ENCODE results near the gene SLN.

Gene SLN

DNA sequence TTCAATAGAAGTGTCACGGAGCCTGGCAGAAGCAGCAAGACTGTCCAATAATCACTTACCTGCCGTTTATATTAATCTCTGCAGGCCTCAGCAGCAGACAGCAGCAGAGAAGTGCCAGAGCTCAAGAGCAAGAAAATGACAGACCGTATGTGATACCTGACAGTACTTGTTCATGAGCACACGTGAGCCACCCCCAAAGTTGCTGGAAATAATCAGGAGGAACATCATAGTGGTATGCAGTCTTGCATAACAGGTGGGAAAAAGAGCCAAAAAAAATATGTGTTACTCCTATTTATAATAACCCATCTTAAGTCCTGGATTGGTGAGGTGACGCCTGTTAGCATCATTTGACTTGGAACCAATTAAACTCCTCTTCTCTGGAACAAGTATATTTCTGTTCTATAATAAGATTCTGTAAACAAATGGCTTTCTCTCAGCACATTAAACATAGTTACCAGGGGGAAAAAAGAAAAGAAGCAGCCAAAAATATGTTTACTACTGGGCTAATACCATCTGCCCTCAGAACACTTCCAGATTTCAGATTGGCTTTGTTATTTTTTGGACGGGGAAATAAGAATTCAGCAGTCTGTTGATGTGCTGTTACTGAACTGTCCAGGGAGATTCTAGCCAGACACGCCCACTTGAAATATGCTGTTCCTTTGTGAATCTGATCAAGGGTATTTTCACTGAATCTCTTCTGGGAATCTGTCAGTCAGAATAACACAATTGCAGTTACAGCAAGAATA is 7.9 kb upstream of the SLN start:
- no peak for DNase-seq (ENCODE audit: low read depth in 2 of 2)

DNA sequence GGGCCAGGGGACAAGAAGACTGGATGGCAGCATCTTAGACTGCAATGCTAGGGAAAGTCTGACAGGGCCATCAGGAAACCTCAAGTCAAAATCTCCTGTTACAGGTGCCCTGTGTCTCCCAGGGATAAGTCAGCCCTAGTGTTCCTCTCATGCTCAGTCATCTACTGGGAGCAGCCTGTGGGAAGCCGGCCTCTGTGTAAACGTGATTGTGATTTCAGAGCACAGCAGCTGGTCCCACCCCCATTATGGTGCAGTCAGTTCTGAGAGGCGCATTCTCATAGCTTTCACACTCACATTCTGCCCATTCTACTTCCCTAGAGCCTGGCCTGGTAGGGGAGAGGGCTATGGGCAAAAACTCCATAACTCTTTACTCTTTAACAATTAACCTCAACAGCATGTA is 7.2 kb upstream of the SLN start:
- DNase-seq (ENCODE audit: low read depth in 2 of 2), result no peak

DNA sequence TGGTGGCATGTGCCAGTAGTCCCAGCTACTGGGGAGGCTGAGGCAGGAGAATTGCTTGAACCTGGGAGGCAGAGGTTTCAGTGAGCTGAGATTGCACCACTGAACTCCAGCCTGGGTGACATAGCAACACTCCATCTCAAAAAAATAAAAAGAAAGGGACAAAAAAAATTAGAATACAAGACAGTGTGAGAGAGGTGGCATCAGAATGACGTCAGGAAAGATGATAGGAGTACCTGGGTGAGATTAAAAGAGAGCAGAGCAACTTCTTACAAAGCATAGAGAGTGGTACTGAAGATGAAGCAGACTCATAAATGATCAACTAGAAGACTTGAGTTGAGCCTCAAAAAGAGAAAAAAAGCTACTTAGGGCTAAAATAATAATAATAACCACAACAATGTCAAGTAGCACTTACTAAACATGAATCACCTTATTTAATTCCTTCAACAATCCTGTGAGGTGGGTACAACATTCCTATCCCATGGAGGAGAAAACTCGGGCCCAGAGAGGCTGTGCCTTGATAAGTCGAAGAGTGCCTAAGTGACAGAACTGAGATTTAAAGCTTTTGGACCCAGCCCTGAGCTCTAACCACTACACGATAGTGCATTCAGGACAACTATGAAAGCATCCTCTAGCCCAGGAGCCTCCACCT is 5.2 kb upstream of the SLN start:
- DNase-seq (ENCODE audit: low read depth in 2 of 2), result no peak

DNA sequence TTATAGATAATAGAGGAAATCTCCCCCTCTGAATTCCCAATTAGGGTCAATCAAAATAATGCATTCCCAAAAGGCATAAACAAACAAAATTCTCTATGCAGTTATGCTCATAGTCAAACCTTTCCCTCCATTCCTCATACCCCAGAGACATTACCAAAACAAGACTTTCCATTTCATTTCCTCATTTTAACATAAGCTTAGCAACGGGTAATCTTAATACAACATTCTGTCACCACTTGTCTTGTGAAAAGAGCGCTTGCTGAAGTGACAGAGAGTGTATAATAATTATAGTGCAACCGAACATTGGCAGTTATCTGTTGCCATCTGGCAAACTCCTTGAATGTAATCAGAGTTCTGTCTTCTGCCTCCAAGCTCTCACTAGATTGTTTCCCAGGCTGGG is 1.2 kb upstream of the SLN start:
- DNase-seq (ENCODE audit: low read depth in 2 of 2), result no peak

DNA sequence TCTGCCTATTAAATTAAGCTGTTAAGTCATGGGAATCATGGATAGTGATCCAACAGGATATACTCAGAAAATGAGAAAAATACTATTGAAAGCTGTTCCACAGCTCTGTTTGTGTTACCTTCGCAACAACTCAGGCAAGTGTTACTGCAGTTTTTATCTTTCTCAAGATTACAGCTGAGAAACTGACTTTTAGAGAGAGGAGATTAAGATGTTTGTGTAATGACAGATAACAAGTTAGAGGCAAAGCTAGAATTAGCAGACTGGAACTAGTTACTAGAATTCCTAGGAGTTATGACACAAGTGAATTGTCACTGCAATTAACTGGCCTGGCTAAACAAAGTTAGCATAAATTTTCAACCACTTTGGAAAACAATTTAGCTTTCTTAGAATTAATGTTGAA is 1.6 kb downstream of the SLN start:
- DNase-seq (ENCODE audit: low read depth in 2 of 2), result no peak

DNA sequence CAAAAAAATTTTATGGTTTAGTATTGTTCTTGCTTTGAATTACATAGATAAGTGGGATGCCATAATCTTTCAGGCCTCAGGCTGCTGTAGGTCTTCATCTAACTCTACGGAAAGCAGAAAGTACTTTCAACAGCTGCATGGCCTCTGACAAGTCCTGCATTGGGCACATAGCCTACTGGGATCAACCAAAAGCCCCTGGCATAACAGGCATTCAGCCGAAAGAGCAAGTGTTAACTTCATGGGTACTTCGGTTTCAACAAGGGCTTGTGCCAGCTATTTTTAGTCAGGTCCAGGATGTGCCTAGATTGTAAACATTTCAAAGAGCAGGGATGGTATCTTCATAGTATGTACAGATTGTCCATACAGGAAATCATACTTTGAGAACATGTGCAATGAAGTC is 3.1 kb downstream of the SLN start:
- DNase-seq (ENCODE audit: low read depth in 2 of 2), result no peak

DNA sequence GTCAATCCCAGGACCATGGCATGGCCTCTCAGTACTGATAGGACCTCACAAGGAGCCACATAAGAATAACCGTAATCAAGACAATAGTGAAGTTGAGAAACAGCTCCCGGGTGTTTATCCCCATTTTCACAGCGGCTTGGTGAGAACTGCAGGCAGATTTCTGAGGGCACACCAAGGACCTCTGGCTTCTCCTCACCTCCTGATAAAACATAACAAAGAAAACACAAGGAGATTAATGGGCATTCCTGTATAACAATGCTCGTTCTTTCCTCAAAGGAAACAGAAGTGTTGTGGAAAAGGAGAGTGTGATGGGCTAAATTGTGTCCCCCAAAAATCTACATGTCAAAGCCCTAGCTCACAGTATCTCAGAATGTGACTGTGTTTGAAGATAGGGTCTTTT is 4.0 kb downstream of the SLN start:
- DNase-seq (ENCODE audit: low read depth in 2 of 2), result no peak

DNA sequence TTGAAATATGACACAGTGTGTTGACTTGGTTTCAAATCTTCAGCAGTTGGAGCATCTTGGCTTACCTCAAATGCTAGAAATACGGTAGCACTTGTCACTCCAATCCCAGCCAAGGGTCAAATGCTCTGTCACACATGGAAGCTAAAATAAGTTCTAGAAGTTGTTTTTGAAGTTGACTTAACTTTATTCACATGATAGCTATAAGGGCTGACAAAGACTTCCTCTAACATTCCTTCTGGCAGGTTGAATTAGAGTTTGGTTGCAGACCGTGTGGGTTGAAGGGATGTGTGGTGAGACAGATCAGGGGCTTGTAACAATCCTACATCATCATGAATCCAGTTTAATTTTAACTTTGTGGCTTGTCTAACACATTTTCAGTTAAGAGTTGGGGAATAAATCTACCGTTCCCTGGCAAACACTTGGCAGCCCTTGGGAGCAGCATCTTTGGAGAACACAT is 4.6 kb downstream of the SLN start:
- DNase-seq (ENCODE audit: low read depth in 2 of 2), result no peak

DNA sequence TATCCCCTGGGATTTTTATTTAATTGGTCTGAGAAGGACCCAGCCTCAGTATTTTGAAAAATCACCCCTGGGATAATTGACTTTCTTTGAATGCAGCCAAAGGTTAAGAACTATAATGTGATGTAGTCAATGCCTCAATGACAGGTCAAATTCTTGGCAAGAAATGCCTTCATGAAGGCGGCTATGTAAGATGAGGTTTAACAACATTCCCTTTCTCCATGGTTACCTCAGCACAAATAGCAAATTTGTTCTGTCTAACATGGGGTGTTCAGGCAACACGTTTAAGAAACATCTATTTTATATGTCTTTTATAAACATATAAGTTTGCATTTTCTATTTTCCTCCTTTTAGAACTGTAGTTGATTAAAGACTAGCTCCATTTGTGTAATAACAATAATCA is 5.3 kb downstream of the SLN start:
- no peak for DNase-seq (ENCODE audit: low read depth in 2 of 2)

DNA sequence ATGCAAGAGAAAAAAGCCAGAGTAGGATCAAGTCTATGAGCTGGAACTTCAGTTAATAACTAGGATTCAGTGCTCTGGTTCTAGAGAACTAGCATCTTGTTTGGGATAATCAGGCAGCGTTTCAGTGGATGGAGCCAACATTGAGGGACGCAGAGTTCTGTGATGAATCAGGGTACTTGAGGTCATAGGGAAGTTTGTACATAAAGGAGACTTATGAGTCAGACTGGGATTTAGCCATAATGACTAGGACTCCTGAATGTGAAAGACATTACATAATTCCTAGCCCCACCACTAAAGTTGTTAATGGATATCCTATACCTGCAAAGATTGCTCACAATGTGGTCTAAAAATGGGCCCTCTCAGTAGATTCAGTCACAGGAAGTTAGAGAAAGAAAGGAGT is 6.8 kb downstream of the SLN start:
- no peak for DNase-seq (ENCODE audit: low read depth in 2 of 2)

DNA sequence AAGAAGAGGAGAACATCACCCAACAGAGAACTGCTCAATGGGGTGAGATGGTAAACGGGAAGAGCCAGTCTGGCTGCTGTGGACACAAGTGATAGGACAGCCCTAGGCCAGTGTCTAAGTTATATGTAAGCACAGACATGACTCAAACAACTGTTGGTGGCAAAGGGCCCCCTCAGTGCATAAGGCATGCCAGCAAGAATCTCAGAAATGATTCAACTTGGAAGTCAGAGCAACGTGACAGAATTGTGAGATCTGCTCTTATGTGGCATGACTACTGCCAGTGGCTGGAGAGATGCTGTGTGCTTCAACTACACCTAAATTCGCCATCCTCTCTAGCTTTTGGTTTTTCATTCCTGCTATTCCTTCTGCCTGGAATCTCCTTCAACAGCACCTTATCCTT is 7.4 kb downstream of the SLN start:
- no peak for DNase-seq (ENCODE audit: low read depth in 2 of 2)

DNA sequence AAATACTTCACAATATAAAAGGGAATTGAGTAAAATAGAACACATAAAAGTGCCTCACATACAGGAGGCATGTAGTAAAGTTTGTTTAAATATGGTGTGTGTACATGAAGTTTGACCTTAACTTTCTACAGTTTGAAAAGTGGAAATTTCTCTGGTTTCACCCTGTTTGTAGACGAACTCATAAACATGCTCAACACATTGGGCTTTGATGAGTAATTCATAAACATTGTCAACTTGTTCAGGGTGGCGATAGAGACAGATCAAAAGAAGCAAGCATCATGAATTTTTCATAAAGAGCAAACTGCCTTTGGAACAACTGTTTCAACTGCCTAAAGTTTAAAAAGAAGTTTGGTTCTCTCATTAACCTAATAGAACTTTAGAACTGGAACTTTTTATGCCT is 9.1 kb downstream of the SLN start:
- no peak for DNase-seq (ENCODE audit: low read depth in 2 of 2)

DNA sequence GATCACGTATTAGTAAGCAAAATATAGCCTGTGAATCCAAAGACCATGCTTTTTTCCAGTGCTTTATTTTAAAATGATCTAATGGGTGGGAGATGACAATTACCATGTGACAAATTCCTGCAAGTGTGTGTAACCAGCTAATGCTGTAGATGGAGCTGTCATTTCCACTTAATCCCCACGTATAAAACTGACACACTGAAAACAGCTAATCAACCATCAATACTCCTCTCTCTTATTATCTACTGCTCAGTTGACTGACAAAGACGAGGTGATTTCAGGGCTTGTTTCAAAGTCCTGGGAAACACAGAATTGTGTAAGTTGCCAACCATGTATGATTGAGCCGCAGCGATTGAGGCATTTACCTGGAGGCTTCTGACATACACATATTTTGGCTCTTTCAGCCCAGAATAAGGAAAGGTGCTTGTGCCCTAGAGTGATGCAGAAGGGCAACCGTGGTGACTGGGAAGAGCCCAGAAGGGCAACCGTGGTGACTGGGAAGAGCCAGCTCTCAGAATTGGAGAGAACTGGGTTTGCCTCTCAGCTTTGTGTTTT is 9.7 kb downstream of the SLN start:
- no peak for DNase-seq (ENCODE audit: low read depth in 2 of 2)

DNA sequence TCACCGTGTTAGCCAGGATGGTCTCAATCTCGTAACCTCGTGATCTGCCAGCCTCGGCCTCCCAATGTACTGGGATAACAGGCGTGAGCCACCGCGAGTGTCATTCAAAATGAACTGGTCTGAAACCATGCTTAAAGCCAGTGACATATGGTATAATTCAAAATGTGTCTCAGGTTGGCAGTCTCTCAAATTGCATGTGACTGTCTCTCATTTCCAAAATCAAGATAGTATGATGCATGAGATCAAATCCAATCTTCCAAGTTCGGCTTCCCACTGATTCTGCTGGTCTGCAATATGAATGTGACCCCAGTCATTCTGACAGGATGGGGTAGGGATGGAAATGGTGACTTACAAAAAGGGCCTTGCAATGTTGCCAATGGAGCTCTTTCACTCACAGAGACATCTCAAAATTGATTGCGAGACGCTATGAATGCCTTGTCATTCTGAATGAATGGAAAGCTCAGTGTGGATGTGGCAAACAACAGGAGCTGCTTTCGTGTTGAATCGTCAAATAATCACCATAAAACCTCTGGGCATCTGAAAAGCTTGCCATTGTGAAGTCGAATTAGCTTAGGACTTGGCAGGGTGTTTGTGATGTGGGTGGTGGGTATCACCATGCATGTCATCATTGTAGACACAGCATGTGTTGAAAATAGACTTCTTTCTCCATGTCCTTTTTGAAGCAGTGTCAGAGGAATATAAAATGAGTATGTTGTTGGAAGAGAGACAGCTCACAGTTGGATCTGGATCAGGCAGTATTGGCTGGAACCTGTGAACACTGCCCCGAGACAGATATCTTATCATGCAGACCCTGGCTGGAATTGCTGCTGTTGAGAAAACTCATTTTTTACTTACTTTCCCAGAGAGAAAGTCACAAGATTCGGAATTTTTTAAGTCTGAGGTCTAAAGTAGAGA is 12.2 kb downstream of the SLN start:
- no peak for DNase-seq (ENCODE audit: low read depth in 2 of 2)

DNA sequence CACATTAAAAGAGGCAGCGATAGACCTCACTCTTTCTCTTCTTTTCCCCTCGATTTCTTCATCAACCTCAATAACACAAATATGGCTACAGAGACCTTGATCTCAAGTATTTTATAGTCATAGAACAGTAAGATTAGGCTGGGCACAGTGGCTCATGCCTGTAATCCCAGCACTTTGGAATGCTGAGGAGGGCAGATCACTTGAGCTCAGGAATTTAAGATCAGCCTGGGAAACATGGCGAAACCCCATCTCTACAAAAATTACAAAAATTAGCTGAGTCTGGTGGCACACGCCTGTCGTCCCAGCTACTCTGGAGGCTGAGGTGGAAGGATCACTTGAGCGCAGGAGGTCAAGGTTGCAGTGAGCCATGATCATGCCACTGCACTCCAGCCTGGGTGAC is 14.6 kb downstream of the SLN start:
- DNase-seq (ENCODE audit: low read depth in 2 of 2), result no peak

DNA sequence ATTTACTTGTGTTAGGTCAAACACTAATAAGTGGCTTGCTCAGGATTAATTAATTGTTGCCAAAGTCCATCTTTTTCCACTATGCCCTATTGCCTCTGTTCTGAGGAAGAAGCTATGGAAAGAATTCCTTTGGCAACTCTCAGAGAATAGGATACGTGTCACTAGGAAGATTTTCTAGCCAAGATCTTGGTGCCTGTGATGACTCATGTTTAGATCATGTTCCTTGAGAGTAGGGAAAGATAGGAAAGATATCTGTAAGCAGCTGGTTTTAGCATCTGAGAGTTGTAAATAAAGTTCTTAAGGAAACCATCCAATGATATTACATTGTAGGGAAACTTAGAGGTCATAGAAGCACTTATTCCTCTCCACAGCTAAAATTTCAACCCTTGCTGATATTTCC is 15.7 kb downstream of the SLN start:
- DNase-seq (ENCODE audit: low read depth in 2 of 2), result no peak

DNA sequence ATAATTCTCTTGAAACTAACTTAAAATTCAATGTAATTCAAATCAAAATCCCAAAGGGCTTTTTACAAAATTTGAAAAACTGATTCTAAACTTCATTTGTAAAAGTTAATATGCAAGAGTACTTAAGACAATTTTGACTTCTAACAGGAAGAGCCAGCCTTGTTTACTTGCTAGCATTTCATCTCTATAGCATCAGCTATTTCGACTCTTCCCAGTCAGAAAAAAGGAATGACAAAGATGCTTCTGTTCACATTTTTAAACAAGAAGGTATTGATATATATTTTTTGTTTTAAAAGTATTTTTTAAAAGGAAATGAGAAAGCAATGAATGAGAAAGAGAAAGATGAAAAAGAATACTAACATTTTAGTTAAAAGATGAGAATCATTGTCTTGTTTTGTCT is 16.4 kb downstream of the SLN start:
- no peak for DNase-seq (ENCODE audit: low read depth in 2 of 2)

DNA sequence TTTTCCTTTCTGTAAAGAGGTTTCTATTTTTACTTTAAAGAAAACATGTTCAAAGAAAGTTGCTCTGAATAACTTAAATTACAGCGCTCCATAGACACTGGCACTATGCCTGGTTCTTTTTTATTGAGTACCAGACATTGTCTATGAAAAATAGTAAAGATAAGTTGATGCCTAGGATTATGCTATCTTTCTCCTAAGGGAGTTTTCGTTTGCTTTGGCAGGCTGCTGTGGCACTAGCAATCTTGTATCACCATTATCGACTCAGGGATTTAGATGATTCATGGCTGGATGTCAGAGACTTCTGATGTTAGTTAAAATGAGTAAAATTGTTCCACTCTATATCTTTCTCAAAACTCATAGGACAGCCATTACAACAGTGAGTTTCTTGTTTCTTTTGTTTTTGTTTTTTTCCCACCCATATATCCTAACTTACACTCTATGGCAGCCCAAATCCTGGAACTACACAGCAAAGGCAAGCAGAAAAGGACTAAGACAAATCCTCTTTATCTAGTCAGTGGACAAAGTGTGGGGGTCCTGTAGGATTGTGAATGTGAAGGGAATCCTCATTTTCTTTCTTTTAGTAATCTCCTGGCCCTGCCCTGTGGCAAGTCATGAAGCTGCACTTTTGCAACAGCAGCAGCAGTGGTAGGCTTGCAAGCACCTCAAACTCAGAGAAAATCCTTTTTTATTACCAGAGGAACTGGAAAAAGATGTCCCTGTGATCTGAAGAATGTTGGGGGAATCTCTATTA is 20.7 kb downstream of the SLN start:
- no peak for DNase-seq (ENCODE audit: low read depth in 2 of 2)

DNA sequence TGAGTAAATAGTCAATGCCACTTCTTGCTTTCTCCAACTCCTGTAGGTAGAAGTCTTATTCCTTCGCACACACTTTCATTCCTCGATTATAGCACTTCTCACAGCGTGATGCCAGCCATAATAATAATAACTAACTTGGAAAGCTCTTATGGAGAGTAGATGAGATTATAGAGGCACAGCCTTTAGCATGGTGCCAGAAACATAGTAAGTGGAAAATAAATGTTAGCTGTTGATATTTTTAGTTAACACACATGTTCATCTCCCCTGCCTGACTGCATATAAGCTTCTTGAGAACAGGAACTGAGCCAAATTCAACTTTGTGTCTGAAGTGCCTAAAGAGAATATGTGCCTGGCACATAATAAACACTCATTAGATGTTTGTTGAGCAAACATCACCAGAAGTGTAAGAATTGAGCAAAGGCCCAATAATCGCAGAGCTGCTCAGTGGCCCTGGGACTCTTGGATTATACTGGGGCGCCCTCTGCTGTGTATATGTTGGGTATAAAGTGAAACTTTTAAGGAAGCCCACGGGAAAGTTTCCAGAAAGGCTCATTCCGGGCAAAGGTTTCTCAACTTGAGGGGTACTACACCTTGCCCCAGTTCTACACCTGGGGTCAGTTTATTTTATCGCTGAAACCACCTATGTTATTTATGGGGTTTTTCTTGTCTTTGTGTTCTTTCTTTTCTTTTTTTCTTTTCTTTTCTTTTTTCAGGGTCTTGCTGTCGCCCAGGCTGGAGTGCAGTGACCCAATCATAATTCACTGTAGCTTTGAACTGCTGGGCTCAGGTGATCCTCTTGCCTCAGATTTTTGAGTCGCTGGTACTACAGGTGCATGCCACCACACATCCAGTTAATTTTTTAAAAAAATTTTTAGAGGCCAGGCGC is 22.3 kb downstream of the SLN start:
- DNase-seq (ENCODE audit: low read depth in 2 of 2), result peak in 1 of 2 donors; percentile 7

DNA sequence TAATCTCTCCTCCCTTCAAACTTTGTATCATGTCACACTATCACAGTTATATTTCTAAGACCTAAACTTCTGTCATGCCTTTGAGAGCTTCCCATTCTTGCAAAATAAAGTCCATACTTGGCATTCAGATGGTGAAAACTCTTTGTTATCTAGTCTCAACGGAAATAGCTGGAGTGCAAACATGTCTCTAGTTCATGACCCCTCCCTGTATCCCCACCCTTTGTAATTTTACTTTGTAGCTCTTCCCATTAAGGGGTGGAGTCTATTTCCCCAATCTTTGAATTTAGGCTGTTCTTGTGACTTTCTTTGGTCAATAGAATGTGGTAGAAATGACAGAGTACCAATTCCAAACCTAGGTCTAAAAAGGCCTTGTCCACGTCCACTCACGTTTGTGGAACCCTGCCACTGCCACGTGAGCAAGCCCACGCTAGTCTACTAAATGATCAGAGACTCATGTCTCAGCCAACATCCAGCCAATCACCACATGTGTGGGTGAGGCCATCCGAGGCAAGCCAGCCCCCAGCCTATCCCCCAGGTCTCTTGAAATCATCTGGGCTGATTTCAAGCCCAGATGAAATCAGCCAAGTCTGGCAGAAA is 23.4 kb downstream of the SLN start:
- no peak for DNase-seq (ENCODE audit: low read depth in 2 of 2)

Data from stimulated activated CD8-positive, alpha-beta memory T cell treated with anti-CD3 and anti-CD28 coated beads, Interleukin-15, amount 100 ng/mL, for 4 hours (primary cell).